HG02884 (cell line): ENCODE measurements around the gene ADCYAP1R1.

Experiments
- ATAC-seq: cut with Tn5 transposase; IDR thresholded peaks from one replicate; pipeline ENCODE4 v1.9.1; 2021; ENCODE audit warnings: mild to moderate bottlenecking, moderate library complexity; ENCODE audit not compliant: unreplicated experiment

The ADCYAP1R1 gene

GRCh38 chr7:31036924-31037323 lies 15.2 kb upstream of the ADCYAP1R1 start:
- no peak for ATAC-seq

DNA sequence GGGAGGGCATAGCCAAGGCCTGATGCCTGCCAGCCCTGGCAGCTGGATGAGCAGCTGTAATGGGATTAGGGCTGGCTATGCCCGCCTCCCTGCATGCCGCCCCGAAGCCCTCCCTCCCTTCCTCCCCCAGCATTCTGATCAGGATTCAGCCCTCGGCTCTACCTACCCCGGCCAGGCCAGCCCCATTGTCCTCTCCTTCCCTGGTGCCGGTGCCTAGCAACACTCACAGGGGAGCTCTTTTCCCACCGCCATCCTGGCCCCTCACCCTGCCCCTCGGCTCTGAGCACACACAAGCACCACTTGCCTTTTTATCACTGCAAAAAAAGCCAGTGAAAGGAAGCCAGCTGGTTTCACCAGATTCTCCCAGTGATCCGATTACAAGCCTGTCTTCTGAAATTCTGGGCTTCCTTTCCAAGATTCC lies 9.0 kb upstream of the ADCYAP1R1 start:
- ATAC-seq = no peak

GRCh38 chr7:31044529-31044928 lies 7.6 kb upstream of the ADCYAP1R1 start:
- ATAC-seq = no peak

DNA sequence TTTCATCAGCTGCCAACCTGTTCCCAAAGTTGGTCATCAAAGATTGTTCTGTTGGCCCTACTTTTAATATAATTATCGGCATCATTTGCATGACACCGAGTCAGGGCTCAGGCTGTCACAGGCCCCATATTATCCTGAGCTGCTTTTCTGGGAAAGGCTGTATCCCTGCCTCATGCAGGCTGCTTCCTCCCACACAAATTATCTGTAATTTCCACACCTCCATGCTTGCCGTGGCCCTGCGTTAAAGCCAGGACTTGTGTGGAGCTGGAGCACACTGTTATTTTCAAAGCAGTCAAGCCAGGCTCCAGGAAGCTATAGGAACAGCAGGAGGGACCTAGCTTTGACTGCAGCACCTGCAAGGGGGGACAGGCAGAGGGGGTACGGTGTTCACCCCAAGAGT lies 5.4 kb upstream of the ADCYAP1R1 start:
- no peak for ATAC-seq

DNA sequence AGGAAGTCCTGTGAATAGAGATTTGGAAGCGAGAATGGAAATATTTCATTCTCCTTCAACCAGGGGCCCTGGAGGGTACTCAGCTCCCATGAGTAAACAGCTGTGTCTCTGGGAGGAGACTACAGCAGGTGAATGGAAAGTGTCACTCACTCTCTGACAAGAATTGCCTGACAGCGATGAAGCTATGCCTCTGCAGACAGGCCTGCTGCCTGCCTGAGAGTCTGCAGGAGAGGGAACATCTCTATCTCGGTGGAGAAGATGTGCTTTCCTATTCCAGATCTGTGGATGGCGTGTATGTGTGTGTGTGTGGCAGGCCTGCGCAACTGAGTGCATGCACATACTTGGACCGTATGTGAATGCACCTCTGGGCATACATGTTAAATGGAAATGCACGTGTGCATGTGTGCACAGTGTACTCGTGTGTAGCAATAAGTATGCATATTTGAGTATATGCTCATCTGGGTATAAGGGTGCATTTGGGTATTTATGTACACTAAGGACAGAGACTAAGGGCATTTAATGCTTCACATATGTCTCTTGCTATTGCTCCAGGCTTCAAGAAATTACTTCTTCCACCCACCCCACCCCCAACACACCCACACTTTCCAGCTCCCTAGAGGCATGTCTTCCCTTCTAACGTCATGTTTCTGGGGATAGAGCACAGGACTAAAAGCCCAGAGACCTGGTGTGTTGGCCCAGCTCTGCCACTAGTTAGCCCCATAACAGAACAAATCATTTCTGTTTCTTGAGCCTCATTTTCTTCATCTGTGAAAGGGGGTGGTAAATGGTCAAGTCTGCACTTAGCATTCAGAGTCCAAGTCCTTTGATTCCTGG lies 4.6 kb upstream of the ADCYAP1R1 start:
- no peak for ATAC-seq

DNA sequence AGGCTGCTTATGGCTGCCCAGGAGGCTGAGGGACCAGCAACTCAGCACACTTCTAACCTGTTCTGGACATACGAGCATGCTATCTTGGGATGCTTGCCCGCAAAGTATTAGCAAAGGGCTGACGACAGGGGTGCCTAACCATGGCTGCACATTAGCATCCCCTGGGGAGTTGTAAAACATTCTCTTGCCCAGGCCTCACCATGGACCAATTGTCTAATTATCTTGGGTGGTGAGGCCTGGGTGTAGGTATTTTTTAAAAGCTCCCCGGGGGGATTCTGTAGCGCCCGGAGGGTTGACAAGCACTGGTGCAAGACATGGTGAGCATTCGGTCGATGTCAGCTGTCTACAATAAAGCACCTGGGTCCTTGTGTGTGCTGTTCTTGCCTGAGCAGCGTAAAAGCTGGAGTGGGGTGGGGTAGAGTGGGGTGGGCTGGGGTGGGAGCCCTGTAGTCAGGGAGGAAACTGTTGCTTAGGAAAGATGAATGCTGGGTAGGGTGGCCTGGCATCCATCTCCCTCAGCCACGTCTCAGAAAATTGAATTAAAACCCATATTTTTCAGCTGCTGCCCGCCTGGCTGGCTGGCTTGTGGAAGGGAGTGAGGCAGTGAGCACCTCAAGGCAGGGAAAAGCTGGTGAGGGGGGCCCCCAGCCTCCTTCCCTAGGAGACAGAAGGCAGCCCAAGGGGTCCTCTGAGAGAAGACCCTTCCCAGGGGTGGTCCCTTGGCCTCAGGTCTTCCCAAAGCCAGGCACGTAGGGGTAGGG lies 2.9 kb upstream of the ADCYAP1R1 start:
- ATAC-seq = no peak

DNA sequence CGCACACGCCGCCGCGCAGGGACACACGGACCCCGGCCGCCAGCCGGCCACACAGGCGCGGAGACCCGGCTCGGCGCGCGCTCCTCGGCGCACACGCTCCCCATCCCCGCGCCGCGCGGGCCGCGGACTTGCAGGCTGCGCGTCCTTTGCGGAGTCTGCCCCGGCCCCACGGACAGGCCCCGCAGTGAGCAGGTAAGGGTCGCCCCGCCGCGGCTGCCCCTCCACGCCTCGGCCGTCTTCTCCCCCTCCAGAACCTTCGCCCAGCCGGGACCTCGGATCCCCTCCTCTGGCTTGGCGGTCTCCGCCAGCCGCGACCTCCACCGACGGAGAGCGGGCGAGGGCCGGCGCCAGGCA lies 356 bp downstream of the ADCYAP1R1 start:
- ATAC-seq = no peak

DNA sequence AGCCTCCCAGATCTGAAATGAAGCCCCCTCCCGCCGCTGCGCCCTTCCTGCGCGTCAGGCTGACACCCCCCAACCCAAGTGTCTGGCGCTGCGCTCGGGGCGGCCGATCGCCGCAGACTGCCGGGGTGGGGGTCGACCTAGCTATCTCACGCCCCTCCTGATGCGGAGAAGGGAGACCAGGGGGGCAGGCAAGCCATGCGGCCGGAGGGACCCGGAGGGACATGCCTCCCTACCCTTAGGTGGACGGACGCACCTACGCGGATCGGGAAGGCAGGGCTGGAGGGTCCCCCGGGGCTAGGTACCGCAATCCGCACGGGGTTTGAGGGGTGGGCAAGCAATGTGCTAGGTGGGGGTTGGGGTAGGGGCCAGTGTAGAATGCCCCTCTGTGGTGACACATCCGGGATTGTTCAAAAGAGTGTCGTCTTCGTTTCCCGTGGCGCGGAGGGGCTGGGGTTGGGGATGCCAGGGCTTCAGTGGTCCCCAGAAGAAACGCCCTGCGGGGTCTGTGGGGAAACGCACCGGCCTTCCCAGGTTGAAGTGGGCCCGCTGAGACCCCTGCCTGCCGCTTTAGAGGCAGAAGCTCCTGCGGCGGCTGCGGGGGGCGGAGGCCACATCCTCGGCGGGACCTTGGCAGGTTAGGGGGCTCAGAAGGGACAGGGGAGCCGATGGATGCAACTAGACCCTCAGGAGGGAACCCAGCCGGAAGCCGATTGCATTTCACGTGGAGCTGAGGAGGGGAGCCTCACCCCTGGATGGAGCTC lies 913 bp downstream of the ADCYAP1R1 start:
- no peak for ATAC-seq

GRCh38 chr7:31053986-31054385 lies 1.9 kb downstream of the ADCYAP1R1 start:
- no peak for ATAC-seq

- ATAC-seq = no peak
Measured at GRCh38 chr7:31054608-31055278, 2.6 kb downstream of the ADCYAP1R1 start.

DNA sequence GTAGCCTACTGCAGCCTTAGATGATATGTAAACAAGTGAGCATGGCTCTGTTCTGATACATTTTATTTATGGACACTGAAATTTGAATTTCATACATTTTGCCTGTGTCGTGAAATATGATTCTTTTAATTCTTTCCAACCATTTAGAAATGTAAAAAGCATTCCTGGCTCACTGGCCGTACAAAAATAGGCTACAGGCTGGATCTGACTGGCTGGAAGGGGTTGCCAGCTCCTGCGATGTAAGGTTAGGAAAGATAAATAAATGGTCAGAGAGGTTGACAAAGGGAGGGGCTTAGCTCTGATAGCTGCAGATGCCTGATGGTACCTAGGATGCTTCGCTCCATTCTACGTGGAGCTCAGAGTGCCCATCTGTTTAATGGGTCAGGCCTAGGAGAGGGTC lies 3.4 kb downstream of the ADCYAP1R1 start:
- ATAC-seq = no peak

DNA sequence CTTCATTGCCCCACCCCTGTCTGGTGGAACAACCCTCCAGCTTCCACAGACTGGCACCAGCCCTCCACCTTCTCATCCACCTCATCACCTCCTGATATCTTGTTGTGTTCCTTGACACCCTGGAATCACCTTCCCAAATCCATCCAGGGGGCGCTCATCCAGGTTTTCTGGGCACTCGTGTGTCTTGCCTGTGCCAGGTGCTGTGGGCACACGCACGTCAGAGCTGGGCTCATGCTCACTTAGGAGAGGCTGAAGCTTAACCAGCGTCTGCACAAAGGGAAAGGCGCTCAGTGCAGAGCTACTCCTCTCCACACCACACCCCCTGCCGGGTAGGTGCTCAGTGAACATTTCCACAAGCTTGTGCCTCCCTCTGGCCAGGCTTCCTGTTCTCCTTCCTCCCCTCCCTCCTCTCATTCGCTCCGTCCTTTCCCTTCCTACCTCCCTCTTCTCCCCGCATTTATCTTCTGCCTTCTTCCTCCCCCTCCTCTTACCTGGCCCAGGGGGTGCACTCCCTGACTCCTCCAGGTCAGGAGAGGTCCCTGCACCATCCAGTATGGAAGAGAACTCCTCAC lies 4.8 kb downstream of the ADCYAP1R1 start:
- ATAC-seq = no peak

DNA sequence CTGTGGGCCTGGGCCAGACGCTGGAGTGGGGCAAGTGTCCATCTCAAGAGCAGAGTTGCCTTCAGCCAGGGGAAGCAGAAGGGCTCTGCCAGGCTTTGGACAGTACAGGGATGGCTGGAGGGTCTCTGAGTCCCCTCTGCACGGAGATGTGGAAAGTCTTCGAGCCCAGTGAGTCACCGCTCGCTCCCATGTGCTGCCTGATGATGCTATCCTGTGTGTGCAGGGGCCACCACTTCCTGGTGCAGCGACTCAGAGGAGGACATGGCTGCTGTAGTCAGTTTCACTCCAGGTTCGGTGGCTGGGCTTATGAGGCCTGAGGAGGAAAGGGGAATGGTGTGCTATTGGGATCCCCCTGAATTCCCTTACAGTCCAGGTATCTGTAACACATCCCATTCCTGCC lies 6.0 kb downstream of the ADCYAP1R1 start:
- ATAC-seq = no peak

- no peak for ATAC-seq
Measured at GRCh38 chr7:31058688-31059087, 6.6 kb downstream of the ADCYAP1R1 start.

- no peak for ATAC-seq
Measured at GRCh38 chr7:31059551-31059950, 7.4 kb downstream of the ADCYAP1R1 start.

DNA sequence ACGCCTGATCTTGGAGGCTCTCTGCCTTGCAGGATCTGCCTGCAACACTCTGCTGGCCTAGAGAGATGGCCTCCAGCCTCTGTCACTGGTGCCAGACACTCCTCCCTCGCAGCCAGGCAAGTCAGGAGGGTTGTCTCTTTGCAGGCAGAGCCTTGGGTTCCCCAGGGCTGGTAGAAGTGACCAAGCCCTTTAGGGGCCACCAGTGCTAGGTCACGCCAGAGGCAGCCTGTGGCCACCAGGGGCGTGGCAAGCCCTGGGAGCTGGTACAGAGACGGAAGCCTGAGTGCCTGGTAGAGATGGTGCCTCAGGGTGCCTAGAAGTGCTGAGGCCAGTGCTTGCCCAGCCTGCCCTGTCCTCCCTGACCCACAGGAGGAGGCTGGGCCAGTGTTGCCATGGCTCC lies 9.1 kb downstream of the ADCYAP1R1 start:
- no peak for ATAC-seq

- ATAC-seq = no peak
Measured at GRCh38 chr7:31062746-31063435, 10.8 kb downstream of the ADCYAP1R1 start.

DNA sequence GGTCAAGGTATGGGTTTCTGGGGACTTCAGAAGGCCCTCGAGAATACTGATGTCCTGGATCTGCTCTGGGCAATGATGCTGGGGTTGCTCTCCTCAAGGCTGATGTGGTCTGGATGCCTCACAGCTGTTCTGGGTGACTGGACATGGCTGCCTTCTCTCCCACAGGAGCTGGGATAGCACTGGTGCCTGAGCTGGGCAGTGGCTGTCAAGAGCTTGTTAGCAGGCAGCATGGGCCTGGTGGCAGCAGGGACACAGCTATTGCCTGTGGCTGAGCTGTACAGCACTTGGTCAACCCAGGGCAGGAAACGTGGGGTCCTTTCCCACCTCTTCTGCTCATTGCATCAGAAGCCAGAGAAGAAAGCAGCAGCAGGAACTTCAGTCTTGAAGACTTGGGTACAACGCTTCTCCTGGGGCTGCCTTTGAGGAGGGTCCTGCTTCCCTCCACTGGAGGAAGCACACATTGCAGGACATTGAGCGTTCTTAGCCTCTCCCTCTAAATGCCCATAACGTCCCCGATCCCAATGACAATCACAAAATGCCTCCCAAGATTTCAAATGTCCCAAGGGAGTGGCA lies 13.0 kb downstream of the ADCYAP1R1 start:
- ATAC-seq = no peak

DNA sequence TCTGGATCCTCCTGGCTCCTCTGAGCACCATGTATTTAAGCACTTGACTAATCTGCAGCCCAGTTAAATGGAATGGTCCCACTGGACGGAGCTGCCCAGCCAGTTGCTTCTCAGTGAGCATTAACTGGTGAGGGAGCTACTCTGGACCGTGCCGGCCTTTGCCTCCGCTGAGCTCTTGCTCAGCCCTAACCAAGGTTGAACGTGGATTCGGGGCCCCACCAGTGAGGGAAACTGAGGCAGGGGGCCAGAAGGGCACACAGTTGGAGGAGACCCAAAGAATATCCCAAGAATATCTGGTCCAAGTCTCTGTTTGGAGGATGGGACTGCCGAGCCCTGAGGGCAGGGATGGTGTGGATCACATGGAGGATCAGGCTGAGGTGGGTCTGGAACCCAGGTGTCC lies 13.7 kb downstream of the ADCYAP1R1 start:
- ATAC-seq = no peak
